Neural progenitor cell (in vitro differentiated cells): ENCODE results near the gene PLCL1. TPM values are rescaled to one million over a fixed set of nuclear protein-coding genes. Genes with fewer than 3 reads are reported as not detected.

Experiments used
- DNase-seq: peaks from one replicate; pipeline ENCODE4 v3.0.0-alpha.2; 2016; ENCODE audit warnings: low spot score
- H2AFZ ChIP-seq: fragments of 200-600 bp; sonication (generic); replicated peaks from 2 replicates; pipeline ENCODE4 v1.6.1; 2016; ENCODE audit warnings: antibody characterized with exemption
- H3F3A ChIP-seq: fragments of 200-600 bp; sonication (generic); 2 replicates; pipeline ENCODE4 v1.6.1; 2016; ENCODE audit warnings: antibody characterized with exemption, low read depth
- H3K27ac ChIP-seq: fragments of 200-600 bp; sonication (generic); 2 replicates; pipeline ENCODE4 v1.5.1; 2016; ENCODE audit warnings: mild to moderate bottlenecking
- H3K27me3 ChIP-seq: fragments of 200-600 bp; sonication (generic); 2 replicates; pipeline ENCODE4 v1.6.1; 2016; ENCODE audit warnings: mild to moderate bottlenecking, moderate library complexity
- H3K36me3 ChIP-seq: fragments of 200-600 bp; sonication (generic); 2 replicates; pipeline ENCODE4 v1.5.1; 2016
- H3K4me1 ChIP-seq: fragments of 200-600 bp; sonication (generic); 2 replicates; pipeline ENCODE4 v1.6.1; 2016; ENCODE audit warnings: mixed run types
- H3K4me2 ChIP-seq: fragments of 200-600 bp; sonication (generic); 2 replicates; pipeline ENCODE4 v1.6.1; 2016
- H3K4me3 ChIP-seq: fragments of 200-600 bp; sonication (generic); 2 replicates; pipeline ENCODE4 v1.5.1; 2016
- H3K79me2 ChIP-seq: fragments of 200-600 bp; sonication (generic); 2 replicates; pipeline ENCODE4 v1.6.1; 2016; ENCODE audit warnings: low read depth
- H3K9ac ChIP-seq: fragments of 200-600 bp; sonication (generic); 2 replicates; pipeline ENCODE4 v1.6.1; 2016
- H3K9me3 ChIP-seq: fragments of 200-600 bp; sonication (generic); 2 replicates; pipeline ENCODE4 v1.5.1; 2016; ENCODE audit warnings: low read depth
- H4K20me1 ChIP-seq: fragments of 200-600 bp; sonication (generic); 2 replicates; pipeline ENCODE4 v1.6.1; 2016; ENCODE audit warnings: low read depth
- H3K27ac Mint-ChIP-seq: 3 replicates; pipeline ENCODE4 v1.8.0; 2021; ENCODE audit warnings: mixed read lengths
- H3K27me3 Mint-ChIP-seq: 2 replicates; pipeline ENCODE4 v1.8.0; 2022; ENCODE audit warnings: low read depth, mild to moderate bottlenecking, inconsistent platforms, moderate library complexity, mixed read lengths; ENCODE audit not compliant: insufficient read depth
- H3K36me3 Mint-ChIP-seq: 3 replicates; pipeline ENCODE4 v1.8.0; 2021; ENCODE audit warnings: mixed read lengths
- H3K4me1 Mint-ChIP-seq: 3 replicates; pipeline ENCODE4 v1.8.0; 2021; ENCODE audit warnings: mixed read lengths
- H3K4me3 Mint-ChIP-seq: 3 replicates; pipeline ENCODE4 v1.8.0; 2021; ENCODE audit warnings: mild to moderate bottlenecking, moderate library complexity, mixed read lengths
- H3K9me3 Mint-ChIP-seq: 3 replicates; pipeline ENCODE4 v1.8.0; 2020; ENCODE audit warnings: mixed read lengths
- EZH2 ChIP-seq: fragments of 200-600 bp; sonication (generic); IDR thresholded peaks from 2 replicates; pipeline ENCODE4 v1.6.1; 2017; ENCODE audit warnings: antibody characterized with exemption, mild to moderate bottlenecking, moderate library complexity
- EZH2phosphoT487 ChIP-seq: fragments of 200-600 bp; sonication (generic); IDR thresholded peaks from 2 replicates; pipeline ENCODE4 v1.6.1; 2017; ENCODE audit warnings: antibody characterized with exemption
- total RNA-seq: library from RNA; depleted of rRNA; stranded (reverse); fragments of >200 nt; gene quantifications from 2 replicates; pipeline ENCODE4 v1.2.3, GENCODE V29; 2015; ENCODE audit warnings: low replicate concordance
- TF ChIP-seq, protein P1 (sequence below): fragments of 200-600 bp; sonication (generic); IDR thresholded peaks from 2 replicates; pipeline ENCODE4 v1.5.1; 2017; ENCODE audit warnings: antibody characterized with exemption, mild to moderate bottlenecking

The PLCL1 gene
- total RNA-seq, 1 donor from 2014 or later: 0.41 TPM

GRCh38 chr2:197937814-197938213 lies 133.4 kb downstream of the PLCL1 start:
- Histone ChIP-seq H3K4me3 (no peak overlapping the region), H3K4me2 (no peak overlapping the region), H4K20me1 (no peaks in the 10 kb centered on the region), H3F3A (no peaks in the 10 kb centered on the region), H3K9me3 (no peaks in the 10 kb centered on the region), H3K4me1 (peaks cover 3% of the 10 kb centered on the region), H3K79me2 (no peaks in the 10 kb centered on the region), H2AFZ (no peak overlapping the region), H3K36me3 (no peaks in the 10 kb centered on the region), H3K9ac (no peak overlapping the region), H3K27ac (no peak overlapping the region), H3K27me3 (no peaks in the 10 kb centered on the region)
- no peak overlapping the region for H3K4me3 Mint-ChIP-seq
- no peaks in the 10 kb centered on the region for H3K36me3 Mint-ChIP-seq
- no peak overlapping the region for H3K27ac Mint-ChIP-seq
- no peaks in the 10 kb centered on the region for H3K27me3 Mint-ChIP-seq
- no peak for DNase-seq
- no peaks in the 10 kb centered on the region for H3K9me3 Mint-ChIP-seq
- TF ChIP-seq EZH2phosphoT487 (no peak), EZH2 (no peak)
- TF ChIP-seq, protein P1, sequence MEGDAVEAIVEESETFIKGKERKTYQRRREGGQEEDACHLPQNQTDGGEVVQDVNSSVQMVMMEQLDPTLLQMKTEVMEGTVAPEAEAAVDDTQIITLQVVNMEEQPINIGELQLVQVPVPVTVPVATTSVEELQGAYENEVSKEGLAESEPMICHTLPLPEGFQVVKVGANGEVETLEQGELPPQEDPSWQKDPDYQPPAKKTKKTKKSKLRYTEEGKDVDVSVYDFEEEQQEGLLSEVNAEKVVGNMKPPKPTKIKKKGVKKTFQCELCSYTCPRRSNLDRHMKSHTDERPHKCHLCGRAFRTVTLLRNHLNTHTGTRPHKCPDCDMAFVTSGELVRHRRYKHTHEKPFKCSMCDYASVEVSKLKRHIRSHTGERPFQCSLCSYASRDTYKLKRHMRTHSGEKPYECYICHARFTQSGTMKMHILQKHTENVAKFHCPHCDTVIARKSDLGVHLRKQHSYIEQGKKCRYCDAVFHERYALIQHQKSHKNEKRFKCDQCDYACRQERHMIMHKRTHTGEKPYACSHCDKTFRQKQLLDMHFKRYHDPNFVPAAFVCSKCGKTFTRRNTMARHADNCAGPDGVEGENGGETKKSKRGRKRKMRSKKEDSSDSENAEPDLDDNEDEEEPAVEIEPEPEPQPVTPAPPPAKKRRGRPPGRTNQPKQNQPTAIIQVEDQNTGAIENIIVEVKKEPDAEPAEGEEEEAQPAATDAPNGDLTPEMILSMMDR: no peak
- peaks cover 7% of the 10 kb centered on the region for H3K4me1 Mint-ChIP-seq

DNA sequence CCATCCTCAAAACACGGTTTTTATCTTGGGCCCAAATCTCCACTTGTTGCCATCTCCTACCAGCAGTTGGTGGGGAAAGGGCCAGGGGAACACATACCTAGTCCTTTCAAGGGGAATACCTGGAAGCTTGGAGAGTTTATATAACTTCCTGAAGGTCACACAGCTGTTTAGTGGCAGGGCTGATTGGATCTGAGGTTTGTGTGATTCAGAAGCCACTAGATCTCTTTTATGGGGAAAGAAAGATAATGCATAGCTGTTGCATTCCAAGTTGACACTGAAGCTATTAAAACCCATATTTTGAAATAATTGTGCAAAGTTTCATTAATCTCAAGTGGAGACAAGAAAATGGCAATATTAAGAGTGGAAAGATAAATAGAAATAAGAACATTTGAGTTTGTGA lies 134.2 kb downstream of the PLCL1 start:
- Mint-ChIP-seq H3K36me3 (no peaks in the 10 kb centered on the region), H3K27me3 (no peaks in the 10 kb centered on the region), H3K4me3 (no peak overlapping the region), H3K27ac (no peak overlapping the region), H3K4me1 (peaks cover 7% of the 10 kb centered on the region), H3K9me3 (no peaks in the 10 kb centered on the region)
- no peak overlapping the region for H3K4me2 ChIP-seq
- no peaks in the 10 kb centered on the region for H4K20me1 ChIP-seq
- no peaks in the 10 kb centered on the region for H3K36me3 ChIP-seq
- no peaks in the 10 kb centered on the region for H3F3A ChIP-seq
- peaks cover 3% of the 10 kb centered on the region for H3K4me1 ChIP-seq
- no peak overlapping the region for H3K9ac ChIP-seq
- H3K4me3 ChIP-seq: no peak overlapping the region
- TF ChIP-seq EZH2 (no peak), EZH2phosphoT487 (no peak)
- TF ChIP-seq, protein P1: no peak
- no peaks in the 10 kb centered on the region for H3K79me2 ChIP-seq
- no peaks in the 10 kb centered on the region for H3K27me3 ChIP-seq
- DNase-seq: no peak
- H3K27ac ChIP-seq: no peak overlapping the region
- H3K9me3 ChIP-seq: no peaks in the 10 kb centered on the region
- H2AFZ ChIP-seq: no peak overlapping the region

DNA sequence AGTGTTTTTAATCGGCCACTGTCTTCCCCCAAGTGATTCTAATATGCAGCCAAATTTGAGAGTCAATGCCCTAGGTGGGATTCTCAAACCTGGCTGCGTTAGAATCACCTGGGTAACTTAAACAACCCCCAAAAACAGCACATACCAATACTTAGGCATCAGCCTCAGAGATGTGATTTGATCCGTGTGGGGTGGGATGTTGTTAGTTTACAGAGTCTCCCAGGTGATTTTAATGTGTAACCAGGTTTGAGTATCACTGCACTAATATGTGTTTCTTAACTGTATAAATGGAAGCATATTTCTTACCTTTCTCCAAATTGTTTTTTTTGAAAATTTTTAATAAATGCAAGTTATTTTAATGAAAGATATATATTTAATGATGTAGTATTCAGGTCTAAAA lies 135.4 kb downstream of the PLCL1 start:
- Histone ChIP-seq H3F3A (no peaks in the 10 kb centered on the region), H3K4me2 (no peak overlapping the region), H3K9me3 (no peaks in the 10 kb centered on the region), H3K79me2 (no peaks in the 10 kb centered on the region), H3K36me3 (no peaks in the 10 kb centered on the region), H4K20me1 (no peaks in the 10 kb centered on the region), H3K27me3 (no peaks in the 10 kb centered on the region), H3K4me3 (no peak overlapping the region), H3K9ac (no peak overlapping the region), H3K27ac (no peak overlapping the region), H2AFZ (no peak overlapping the region), H3K4me1 (peaks cover 3% of the 10 kb centered on the region)
- H3K4me1 Mint-ChIP-seq: peaks cover 5% of the 10 kb centered on the region
- no peaks in the 10 kb centered on the region for H3K27me3 Mint-ChIP-seq
- no peak for DNase-seq
- TF ChIP-seq EZH2 (no peak), EZH2phosphoT487 (no peak)
- TF ChIP-seq, protein P1: no peak
- no peaks in the 10 kb centered on the region for H3K9me3 Mint-ChIP-seq
- no peaks in the 10 kb centered on the region for H3K36me3 Mint-ChIP-seq
- H3K4me3 Mint-ChIP-seq: no peak overlapping the region
- no peak overlapping the region for H3K27ac Mint-ChIP-seq

GRCh38 chr2:197940382-197940781 lies 136.0 kb downstream of the PLCL1 start:
- no peak for DNase-seq
- TF ChIP-seq, protein P1: no peak
- TF ChIP-seq EZH2phosphoT487: no peak
- TF ChIP-seq EZH2: no peak

More at GRCh38 chr2:197940382-197940781, 136.0 kb downstream of the PLCL1 start:
- Mint-ChIP-seq H3K4me3 (no peak overlapping the region), H3K9me3 (no peaks in the 10 kb centered on the region), H3K36me3 (no peaks in the 10 kb centered on the region), H3K27me3 (no peaks in the 10 kb centered on the region), H3K4me1 (peaks cover 3% of the 10 kb centered on the region), H3K27ac (no peak overlapping the region)
- Histone ChIP-seq H3K27ac (no peak overlapping the region), H3K79me2 (no peaks in the 10 kb centered on the region), H3K9ac (no peak overlapping the region), H2AFZ (no peak overlapping the region), H3K27me3 (no peaks in the 10 kb centered on the region), H3K36me3 (no peaks in the 10 kb centered on the region), H3F3A (no peaks in the 10 kb centered on the region), H4K20me1 (no peaks in the 10 kb centered on the region), H3K4me2 (no peak overlapping the region), H3K4me1 (peaks cover 3% of the 10 kb centered on the region), H3K4me3 (no peak overlapping the region), H3K9me3 (no peaks in the 10 kb centered on the region)
